Colonic mucosa (tissue), 4 donors: ENCODE data around the gene RAB37. TPM values are rescaled to one million over a fixed set of nuclear protein-coding genes. Genes with fewer than 3 reads are reported as not detected.
A peak's percentile ranks its signal among the peaks of the same experiment; 100 is the strongest.

ENCODE experiments used
- DNase-seq: peaks from one replicate; pipeline ENCODE4 v3.0.0-alpha.2; 2020
- H3K27ac ChIP-seq: fragments of 200-600 bp; one replicate; pipeline ENCODE4 v1.8.0; 2021
- H3K27me3 ChIP-seq: fragments of 200-600 bp; one replicate; pipeline ENCODE4 v1.8.0; 2021
- H3K36me3 ChIP-seq: fragments of 200-600 bp; one replicate; pipeline ENCODE4 v1.8.0; 2021
- H3K4me1 ChIP-seq: fragments of 200-600 bp; one replicate; pipeline ENCODE4 v1.8.0; 2021; ENCODE audit warnings: mild to moderate bottlenecking
- H3K4me3 ChIP-seq: fragments of 200-600 bp; one replicate; pipeline ENCODE4 v1.8.0; 2021
- H3K9ac ChIP-seq, 2 donors: one replicate each; pipeline ENCODE4 v1.7.0; 2013; ENCODE audit warnings: control low read depth in 2 of 2, low read depth in 2 of 2, low read length in 2 of 2
- H3K9me3 ChIP-seq: fragments of 200-600 bp; one replicate; pipeline ENCODE4 v1.8.0; 2021
- intact Hi-C: fragments of 100-400 bp; cut with DNase I; formaldehyde crosslinking; loops from one replicate; pipeline ENCODE4 v1.14.1; 2022
- total RNA-seq, 2 donors: library from RNA; stranded (reverse); fragmentation: NEBNext Ultra II Directional in 1 of 2; extraction: Animal tissue kit (Norgen Biotek cat#: 25700) in 1 of 2; gene quantifications; one replicate each; pipeline ENCODE4 v1.2.1, GENCODE V29; 2021
- TF ChIP-seq, protein P1 (sequence below): fragments of 200-600 bp; IDR thresholded peaks from one replicate; pipeline ENCODE4 v1.8.0; 2022; ENCODE audit warnings: antibody characterized with exemption, mild to moderate bottlenecking
- donor health status: healthy.
- donor health status: DM: no; HTN: no; CAD: no.
- donor health status: DM: no; HTN: no; CAD: no.

RAB37 gene
- total RNA-seq, 2 donors from 2014 or later, result 4.5 to 7.2 TPM

DNA sequence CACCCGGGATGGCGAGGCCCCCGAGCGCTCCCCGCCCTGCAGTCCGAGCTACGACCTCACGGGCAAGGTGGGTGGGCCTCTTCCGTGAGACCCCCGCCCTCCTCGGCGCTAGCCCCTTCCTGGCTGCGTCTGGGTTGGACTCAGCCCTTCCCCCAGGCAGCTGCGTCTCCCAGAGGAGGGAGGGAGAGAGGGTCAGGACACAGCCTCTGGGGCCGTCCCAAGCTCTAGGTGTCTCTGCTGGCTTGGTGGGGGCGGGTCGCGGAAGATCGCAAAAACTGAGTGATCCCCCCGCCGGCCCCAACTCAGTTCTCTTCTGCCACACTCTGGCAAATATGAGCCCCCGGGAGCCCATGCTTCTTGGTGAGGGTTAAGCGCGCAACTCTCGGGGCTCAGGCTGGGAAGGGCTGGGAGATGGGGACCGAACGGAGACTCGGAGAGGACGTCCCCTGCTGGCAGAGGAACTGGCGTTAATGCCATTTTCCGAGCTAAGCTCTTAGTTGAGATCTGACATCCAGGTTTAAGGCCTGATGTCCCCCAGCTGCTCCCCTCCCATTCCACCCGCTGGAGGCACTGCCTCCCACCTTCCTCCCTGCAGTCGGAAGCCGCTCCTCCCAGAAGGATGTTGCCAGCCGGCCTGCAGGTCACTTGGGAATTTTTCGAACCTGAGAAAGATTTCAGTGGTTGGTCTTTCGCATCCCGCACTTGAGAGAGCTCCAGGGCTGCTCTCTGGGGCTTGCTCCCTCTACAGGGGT is 419 bp downstream of the RAB37 start:
- no peaks in the 10 kb centered on the region for H3K36me3 ChIP-seq
- peak overlapping the region; percentile 35 for H3K4me3 ChIP-seq
- peaks cover 17% of the 10 kb centered on the region for H3K4me1 ChIP-seq
- peak overlapping the region; percentile 23 for H3K27ac ChIP-seq
- TF ChIP-seq, protein P1, sequence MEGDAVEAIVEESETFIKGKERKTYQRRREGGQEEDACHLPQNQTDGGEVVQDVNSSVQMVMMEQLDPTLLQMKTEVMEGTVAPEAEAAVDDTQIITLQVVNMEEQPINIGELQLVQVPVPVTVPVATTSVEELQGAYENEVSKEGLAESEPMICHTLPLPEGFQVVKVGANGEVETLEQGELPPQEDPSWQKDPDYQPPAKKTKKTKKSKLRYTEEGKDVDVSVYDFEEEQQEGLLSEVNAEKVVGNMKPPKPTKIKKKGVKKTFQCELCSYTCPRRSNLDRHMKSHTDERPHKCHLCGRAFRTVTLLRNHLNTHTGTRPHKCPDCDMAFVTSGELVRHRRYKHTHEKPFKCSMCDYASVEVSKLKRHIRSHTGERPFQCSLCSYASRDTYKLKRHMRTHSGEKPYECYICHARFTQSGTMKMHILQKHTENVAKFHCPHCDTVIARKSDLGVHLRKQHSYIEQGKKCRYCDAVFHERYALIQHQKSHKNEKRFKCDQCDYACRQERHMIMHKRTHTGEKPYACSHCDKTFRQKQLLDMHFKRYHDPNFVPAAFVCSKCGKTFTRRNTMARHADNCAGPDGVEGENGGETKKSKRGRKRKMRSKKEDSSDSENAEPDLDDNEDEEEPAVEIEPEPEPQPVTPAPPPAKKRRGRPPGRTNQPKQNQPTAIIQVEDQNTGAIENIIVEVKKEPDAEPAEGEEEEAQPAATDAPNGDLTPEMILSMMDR, result peak; percentile 12
- intact Hi-C loops, result loop anchor here (10.0 kb wide), 1 partner anchor 83 kb away; no protein-coding TSS in a partner anchor
- peaks cover 19% of the 10 kb centered on the region for H3K27me3 ChIP-seq
- DNase-seq, result no peak
- peak overlapping the region; percentile 61 for H3K9ac ChIP-seq
- H3K9me3 ChIP-seq, result no peaks in the 10 kb centered on the region

DNA sequence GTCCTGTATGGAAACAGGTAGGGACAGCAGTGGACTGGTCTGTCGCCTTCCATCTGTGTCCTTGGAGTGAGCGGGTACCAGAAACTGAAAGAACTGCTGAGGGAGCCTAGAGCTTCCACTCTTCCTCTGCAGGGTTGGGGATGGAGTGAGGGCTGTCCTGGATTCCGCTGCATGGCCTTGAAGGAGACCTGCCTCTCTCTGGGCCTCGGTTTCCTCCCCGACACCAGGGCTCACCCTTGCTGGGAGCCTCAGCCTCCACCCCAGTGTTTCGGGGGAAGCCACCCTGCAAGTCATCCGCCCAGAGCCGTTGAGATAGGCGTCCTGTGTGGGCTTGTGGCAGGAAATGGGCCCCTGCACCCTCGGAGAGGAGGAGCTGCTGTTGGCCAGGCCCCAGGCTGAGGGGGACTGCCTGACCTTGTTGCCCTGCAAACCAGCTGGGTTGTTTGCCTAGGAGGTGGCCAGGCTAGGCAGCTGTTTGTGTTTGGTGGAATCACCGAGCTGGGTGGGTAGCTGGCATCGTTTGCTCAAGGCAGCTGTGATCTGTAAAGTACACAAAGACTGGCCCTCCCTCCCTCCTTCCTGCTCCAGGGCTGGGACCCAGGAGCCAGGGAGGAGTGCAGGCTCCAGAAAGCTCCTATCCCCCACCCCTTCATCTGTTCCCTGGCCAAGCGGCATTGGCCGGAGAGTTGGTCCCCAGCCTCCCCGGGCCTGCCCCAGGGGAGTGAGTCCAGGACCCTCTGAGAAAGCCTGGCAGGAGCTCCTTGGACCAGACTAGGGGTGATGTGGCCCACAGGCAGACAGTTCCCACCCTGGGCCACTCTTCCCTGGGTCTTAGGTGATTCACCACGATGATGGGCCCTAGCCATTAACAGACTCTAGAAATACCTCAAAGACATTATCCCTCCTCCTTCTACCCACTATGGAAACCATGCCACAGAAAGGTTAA is 1.3 kb downstream of the RAB37 start:
- Histone ChIP-seq H3K4me3 (peak overlapping the region; percentile 35), H3K9me3 (no peaks in the 10 kb centered on the region), H3K9ac (peak overlapping the region; percentile 55 to 61), H3K27me3 (peaks cover 19% of the 10 kb centered on the region), H3K4me1 (peaks cover 17% of the 10 kb centered on the region), H3K27ac (peak overlapping the region; percentile 23), H3K36me3 (no peaks in the 10 kb centered on the region)
- TF ChIP-seq, protein P1, result no peak
- intact Hi-C loops, result loop anchor here (10.0 kb wide), 1 partner anchor 84 kb away; no protein-coding TSS in a partner anchor
- DNase-seq, result peak; percentile 77

DNA sequence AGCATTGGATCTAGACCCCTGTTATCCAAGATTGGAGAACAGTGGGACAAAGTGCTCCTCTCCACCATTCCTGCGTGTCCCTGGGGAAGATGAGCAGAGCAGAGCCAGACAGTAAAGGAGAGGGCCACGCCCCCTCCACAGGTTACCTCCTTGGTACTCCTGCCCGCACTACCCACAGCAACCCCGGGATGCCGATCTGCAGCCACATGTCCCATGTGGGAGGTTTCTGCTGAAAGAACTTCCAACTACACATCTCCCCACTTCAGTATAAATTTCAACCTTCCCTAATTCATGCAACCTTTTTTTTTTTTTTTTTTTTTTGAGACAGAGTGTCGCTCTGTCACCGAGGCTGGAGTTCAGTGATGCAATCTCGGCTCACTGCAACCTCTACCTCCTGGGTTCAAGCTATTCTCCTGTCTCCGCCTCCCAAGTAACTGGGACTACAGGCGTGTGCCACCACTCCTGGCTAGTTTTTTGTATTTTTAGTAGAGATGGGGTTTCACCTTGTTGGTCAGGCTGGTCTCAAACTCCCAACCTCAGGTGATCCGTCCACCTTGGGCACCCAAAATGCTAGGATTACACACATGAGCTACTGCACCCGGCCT is 2.3 kb downstream of the RAB37 start:
- DNase-seq, result no peak
- Histone ChIP-seq H3K4me3 (no peak overlapping the region), H3K27ac (no peak overlapping the region), H3K9ac (peak overlapping the region in 1 of 2 donors; percentile 61), H3K27me3 (peaks cover 19% of the 10 kb centered on the region), H3K4me1 (peaks cover 17% of the 10 kb centered on the region), H3K9me3 (no peaks in the 10 kb centered on the region), H3K36me3 (no peaks in the 10 kb centered on the region)
- intact Hi-C loops, result loop anchor here (10.0 kb wide), 1 partner anchor 85 kb away; no protein-coding TSS in a partner anchor
- TF ChIP-seq, protein P1, result no peak

GRCh38 chr17:74740173-74740572 is 3.1 kb downstream of the RAB37 start:
- no peaks in the 10 kb centered on the region for H3K36me3 ChIP-seq
- peaks cover 19% of the 10 kb centered on the region for H3K27me3 ChIP-seq

More at GRCh38 chr17:74740173-74740572, 3.1 kb downstream of the RAB37 start:
- H3K4me3 ChIP-seq, result no peak overlapping the region
- no peak overlapping the region for H3K9ac ChIP-seq
- intact Hi-C loops, result loop anchor here (5.0 kb wide), 2 partner anchors 42 to 122 kb away; no protein-coding TSS in a partner anchor
- peaks cover 22% of the 10 kb centered on the region for H3K4me1 ChIP-seq
- DNase-seq, result no peak
- no peak overlapping the region for H3K27ac ChIP-seq
- H3K9me3 ChIP-seq, result no peaks in the 10 kb centered on the region
- TF ChIP-seq, protein P1, result no peak
